OCI-LY3 (cell line): ENCODE measurements around the gene CFAP46.

Experiments
- EZH2phosphoT487 ChIP-seq: fragments of 200-600 bp; shearing (Covaris generic); IDR thresholded peaks from 2 replicates; pipeline ENCODE4 v1.6.1; 2018; ENCODE audit warnings: antibody characterized with exemption, mixed run types, low read depth
- TF ChIP-seq, protein P1 (sequence below): fragments of 200-600, 300-600 bp; sonication (generic); IDR thresholded peaks from 2 replicates; pipeline ENCODE4 v1.5.1; 2014; ENCODE audit warnings: antibody characterized with exemption, low read length, low read depth

GRCh38 chr10:132777441-132777840 lies 164.9 kb downstream of the CFAP46 start:
- TF ChIP-seq, protein P1, sequence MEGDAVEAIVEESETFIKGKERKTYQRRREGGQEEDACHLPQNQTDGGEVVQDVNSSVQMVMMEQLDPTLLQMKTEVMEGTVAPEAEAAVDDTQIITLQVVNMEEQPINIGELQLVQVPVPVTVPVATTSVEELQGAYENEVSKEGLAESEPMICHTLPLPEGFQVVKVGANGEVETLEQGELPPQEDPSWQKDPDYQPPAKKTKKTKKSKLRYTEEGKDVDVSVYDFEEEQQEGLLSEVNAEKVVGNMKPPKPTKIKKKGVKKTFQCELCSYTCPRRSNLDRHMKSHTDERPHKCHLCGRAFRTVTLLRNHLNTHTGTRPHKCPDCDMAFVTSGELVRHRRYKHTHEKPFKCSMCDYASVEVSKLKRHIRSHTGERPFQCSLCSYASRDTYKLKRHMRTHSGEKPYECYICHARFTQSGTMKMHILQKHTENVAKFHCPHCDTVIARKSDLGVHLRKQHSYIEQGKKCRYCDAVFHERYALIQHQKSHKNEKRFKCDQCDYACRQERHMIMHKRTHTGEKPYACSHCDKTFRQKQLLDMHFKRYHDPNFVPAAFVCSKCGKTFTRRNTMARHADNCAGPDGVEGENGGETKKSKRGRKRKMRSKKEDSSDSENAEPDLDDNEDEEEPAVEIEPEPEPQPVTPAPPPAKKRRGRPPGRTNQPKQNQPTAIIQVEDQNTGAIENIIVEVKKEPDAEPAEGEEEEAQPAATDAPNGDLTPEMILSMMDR, result no peak
- TF ChIP-seq EZH2phosphoT487, result no peak
